Hematopoietic multipotent progenitor cell (in vitro differentiated cells): ENCODE data around the gene PRPH. TPM values are rescaled to one million over a fixed set of nuclear protein-coding genes. Genes with fewer than 3 reads are reported as not detected.
A peak's percentile ranks its signal among the peaks of the same experiment; 100 is the strongest.
"Not testable (repeated sequence)": the region's sequence is repeated elsewhere in the genome, so short reads cannot be mapped to it uniquely, and the experiment has no call there.

Experiments used
- DNase-seq, 3 donors: peaks; one replicate each; pipeline ENCODE4 v3.0.0-alpha.2; 2011 to 2015; ENCODE audit warnings: low read depth in 2 of 3, low spot score in 2 of 3
- total RNA-seq: library from RNA; depleted of rRNA; stranded (reverse); fragments of >200 nt; gene quantifications from one replicate; pipeline ENCODE4 v1.2.3, GENCODE V29; 2012

PRPH gene
- total RNA-seq, 1 donor: under 0.01 TPM

- no peak for DNase-seq
These were observed 18.4 kb upstream of the PRPH start for GRCh38 chr12:49276304-49277290.

- DNase-seq: no peak
These were observed 17.5 kb upstream of the PRPH start for GRCh38 chr12:49277466-49277865.

DNA sequence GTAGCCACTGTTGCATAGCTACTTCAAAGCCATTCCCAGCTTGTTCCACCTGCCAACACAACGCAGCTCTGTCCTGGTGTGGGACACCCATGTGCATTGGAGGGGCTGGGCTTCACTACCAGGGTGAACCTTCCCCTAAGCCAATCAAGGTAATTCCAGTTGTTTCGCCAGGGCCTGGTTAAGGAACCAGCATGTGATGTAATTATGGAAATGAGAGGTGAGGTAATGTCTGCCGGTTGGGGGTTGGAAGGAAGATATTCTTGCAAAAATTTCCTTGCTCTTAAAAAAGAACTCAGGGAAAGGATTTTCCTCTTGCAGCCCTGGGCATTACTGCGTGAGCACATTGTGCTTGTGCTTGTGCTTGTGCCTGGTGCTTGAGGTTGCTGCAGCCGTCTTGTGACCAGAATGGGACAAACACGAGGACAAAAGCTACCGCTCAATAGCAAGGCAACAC, 15.2 kb upstream of the PRPH start:
- no peak for DNase-seq

- DNase-seq: not testable (repeated sequence)
These were observed 14.4 kb upstream of the PRPH start for GRCh38 chr12:49280545-49280944.

- DNase-seq: no peak
These were observed 12.6 kb upstream of the PRPH start for GRCh38 chr12:49282302-49282701.

DNA sequence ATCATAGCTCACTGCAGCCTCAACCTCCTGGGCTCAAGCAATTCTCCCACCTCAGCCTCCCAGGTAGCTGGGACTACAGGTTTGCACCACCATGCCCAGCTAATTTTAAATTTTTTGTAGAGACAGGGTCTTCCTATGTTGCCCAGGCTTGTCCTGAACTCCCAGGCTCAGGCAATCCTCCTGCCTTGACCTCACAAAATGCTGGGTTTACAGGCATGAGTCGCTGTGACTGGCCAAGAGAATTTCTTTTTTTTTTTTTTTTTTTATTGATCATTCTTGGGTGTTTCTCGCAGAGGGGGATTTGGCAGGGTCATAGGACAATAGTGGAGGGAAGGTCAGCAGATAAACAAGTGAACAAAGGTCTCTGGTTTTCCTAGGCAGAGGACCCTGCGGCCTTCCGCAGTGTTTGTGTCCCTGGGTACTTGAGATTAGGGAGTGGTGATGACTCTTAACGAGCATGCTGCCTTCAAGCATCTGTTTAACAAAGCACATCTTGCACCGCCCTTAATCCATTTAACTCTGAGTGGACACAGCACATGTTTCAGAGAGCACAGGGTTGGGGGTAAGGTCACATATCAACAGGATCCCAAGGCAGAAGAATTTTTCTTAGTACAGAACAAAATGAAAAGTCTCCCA, 12.1 kb upstream of the PRPH start:
- DNase-seq: not testable (repeated sequence)

- DNase-seq: no peak
These were observed 11.2 kb upstream of the PRPH start for GRCh38 chr12:49283541-49284429.

DNA sequence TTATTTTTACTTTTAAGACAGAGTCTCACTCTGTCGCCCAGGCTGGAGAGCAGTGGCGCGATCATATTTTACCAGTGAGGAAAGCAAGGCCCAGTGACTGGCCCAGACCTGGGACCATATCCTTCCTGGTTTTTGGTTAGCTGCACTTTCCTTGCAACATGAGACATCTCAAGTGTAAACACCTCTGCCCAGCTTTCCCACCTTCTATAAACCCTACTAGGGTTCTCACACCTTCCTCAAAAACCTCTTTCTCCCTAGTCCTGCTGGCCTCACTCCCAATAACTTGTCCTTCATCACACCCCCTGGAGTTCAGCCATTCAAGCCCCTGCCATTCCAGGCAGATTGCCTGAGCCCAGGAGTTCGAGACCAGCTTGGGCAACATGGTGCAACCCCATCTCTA, 10.3 kb upstream of the PRPH start:
- DNase-seq: no peak

- DNase-seq: no peak
These were observed 7.1 kb upstream of the PRPH start for GRCh38 chr12:49287876-49288275.

DNA sequence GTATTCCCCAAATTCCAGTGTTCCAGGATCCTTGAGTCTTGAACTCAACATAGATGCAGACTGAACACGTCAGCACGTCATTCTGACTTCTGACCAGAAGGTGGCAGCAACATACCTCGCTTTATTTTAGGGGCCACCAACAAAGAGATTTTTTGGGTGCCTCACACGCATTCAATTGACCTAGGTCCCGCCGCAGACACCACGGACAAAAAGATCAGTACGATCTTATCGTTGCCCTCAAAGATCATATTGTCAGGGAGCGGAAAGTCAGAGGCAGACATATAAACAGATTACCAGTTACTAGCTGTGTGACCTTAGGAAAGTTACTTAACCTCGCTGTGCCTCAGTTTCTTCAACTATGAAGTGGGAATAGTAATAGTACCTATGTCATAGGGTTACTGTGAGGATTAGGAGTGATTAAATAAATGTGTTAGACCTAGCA, 6.5 kb upstream of the PRPH start:
- peak; percentile 49 to 75 (median 58) for DNase-seq

GRCh38 chr12:49288922-49289555, 5.9 kb upstream of the PRPH start:
- no peak for DNase-seq

- no peak for DNase-seq
These were observed 2.3 kb upstream of the PRPH start for GRCh38 chr12:49292729-49293055.

- DNase-seq: no peak
These were observed 1.6 kb upstream of the PRPH start for GRCh38 chr12:49293056-49293956.

- DNase-seq: no peak
These were observed 702 bp upstream of the PRPH start for GRCh38 chr12:49294086-49294803.

GRCh38 chr12:49294804-49295081, 204 bp upstream of the PRPH start:
- DNase-seq: no peak

DNA sequence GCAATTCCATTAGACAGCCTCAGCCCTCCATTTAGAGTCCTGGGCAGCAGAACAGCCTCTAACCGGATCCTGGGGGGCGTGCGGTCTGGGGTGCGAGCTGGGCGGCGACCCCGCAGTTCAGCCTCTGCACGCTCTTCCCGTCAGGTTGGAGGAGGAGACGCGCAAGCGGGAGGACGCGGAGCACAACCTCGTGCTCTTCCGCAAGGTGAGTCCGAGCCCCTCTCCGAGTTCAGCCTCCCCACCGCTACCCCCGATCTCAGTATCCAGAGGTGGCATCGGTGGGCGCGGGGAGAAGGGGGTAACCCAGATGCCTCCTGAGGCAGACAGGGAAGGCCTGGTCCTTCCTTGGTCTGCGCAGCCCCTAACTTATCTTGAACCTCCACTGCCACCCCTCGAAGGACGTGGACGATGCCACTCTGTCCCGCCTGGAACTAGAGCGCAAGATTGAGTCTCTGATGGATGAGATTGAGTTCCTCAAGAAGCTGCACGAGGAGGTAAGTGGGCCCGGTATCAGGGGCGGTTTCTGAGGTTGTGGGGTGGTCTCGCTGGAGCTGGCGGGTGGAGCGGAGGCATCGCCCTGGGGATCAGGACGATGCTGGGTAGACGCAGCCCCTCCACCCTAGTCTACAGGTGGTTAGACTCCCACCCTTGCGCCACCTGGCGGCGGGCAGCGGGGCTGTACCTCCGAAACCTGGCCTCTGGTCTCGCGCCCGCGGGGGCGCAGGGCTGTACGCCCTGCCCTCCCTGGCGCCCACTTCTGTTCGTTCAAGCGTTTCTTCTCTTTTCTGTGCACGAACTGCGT, 1.3 kb downstream of the PRPH start:
- DNase-seq: peak; percentile 50 to 69 (median 67)

- peak in 2 of 3 donors; percentile 28 to 30 for DNase-seq
These were observed 2.1 kb downstream of the PRPH start for GRCh38 chr12:49296836-49297694.
